SU-DHL-6 (cell line): ENCODE measurements around the gene WDR90.
A peak's percentile ranks its signal among the peaks of the same experiment; 100 is the strongest.

Experiments
- H2AFZ ChIP-seq: fragments of 200-600 bp; sonication (generic); 2 replicates; pipeline ENCODE4 v1.6.1; 2014; ENCODE audit warnings: low read depth, mild to moderate bottlenecking, moderate library complexity, mixed read lengths, antibody characterized with exemption, low read length; ENCODE audit not compliant: severe bottlenecking
- H3F3A ChIP-seq: fragments of 200-600 bp; shearing (Covaris generic); 2 replicates; pipeline ENCODE4 v1.6.0; 2016; ENCODE audit warnings: antibody characterized with exemption, mild to moderate bottlenecking; ENCODE audit not compliant: insufficient read depth
- H3K27ac ChIP-seq: fragments of 200-600 bp; sonication (generic); 2 replicates; pipeline ENCODE4 v1.5.1; 2016; ENCODE audit warnings: low read depth, mild to moderate bottlenecking, low read length, moderate library complexity, mixed read lengths
- H3K27me3 ChIP-seq: fragments of 200-600 bp; sonication (generic), shearing (Covaris generic); 2 replicates; pipeline ENCODE4 v1.6.0; 2014; ENCODE audit warnings: mild to moderate bottlenecking, low read length
- H3K36me3 ChIP-seq: fragments of 200-600 bp; sonication (generic); 2 replicates; pipeline ENCODE4 v1.6.1; 2014; ENCODE audit warnings: mild to moderate bottlenecking, low read length, mixed read lengths
- H3K4me2 ChIP-seq: fragments of 300-600, 200-600 bp; shearing (Covaris generic), sonication (generic); 2 replicates; pipeline ENCODE4 v1.6.0; 2014; ENCODE audit warnings: low read length, low read depth, mild to moderate bottlenecking; ENCODE audit not compliant: poor library complexity, severe bottlenecking
- H3K4me3 ChIP-seq: fragments of 200-600 bp; sonication (generic); 2 replicates; pipeline ENCODE4 v1.5.1; 2014; ENCODE audit warnings: antibody characterized with exemption, low read length, mild to moderate bottlenecking, mixed read lengths; ENCODE audit not compliant: insufficient read depth, poor library complexity, severe bottlenecking
- H3K79me2 ChIP-seq: fragments of 200-600 bp; sonication (generic); 2 replicates; pipeline ENCODE4 v1.6.1; 2014; ENCODE audit warnings: mild to moderate bottlenecking, low read length, moderate library complexity; ENCODE audit not compliant: insufficient read depth
- H3K9ac ChIP-seq: fragments of 200-600 bp; sonication (generic); 2 replicates; pipeline ENCODE4 v1.7.0; 2014; ENCODE audit warnings: mild to moderate bottlenecking, low read length
- H3K9me2 ChIP-seq: fragments of 200-600 bp; sonication (generic); replicated peaks from 2 replicates; pipeline ENCODE4 v1.6.1; 2014; ENCODE audit warnings: low read length; ENCODE audit not compliant: insufficient read depth
- H3K9me3 ChIP-seq: fragments of 200-600 bp; sonication (generic); 2 replicates; pipeline ENCODE4 v1.6.1; 2014; ENCODE audit warnings: low read length, mixed read lengths; ENCODE audit not compliant: insufficient read depth
- H4K20me1 ChIP-seq: fragments of 200-600 bp; sonication (generic); 2 replicates; pipeline ENCODE4 v1.6.1; 2014; ENCODE audit warnings: low read depth, mild to moderate bottlenecking, antibody characterized with exemption, low read length, moderate library complexity, mixed read lengths
- EZH2phosphoT487 ChIP-seq: fragments of 200-600 bp; sonication (generic), shearing (Covaris generic); conservative IDR thresholded peaks from 2 replicates; pipeline ENCODE4 v1.6.1; 2018; ENCODE audit warnings: mild to moderate bottlenecking, antibody characterized with exemption, low read length, moderate library complexity, mixed read lengths
- TF ChIP-seq, protein P1 (sequence below): fragments of 200-600 bp; sonication (generic); IDR thresholded peaks from one replicate; pipeline ENCODE4 v1.5.1; 2017; ENCODE audit warnings: antibody characterized with exemption, mild to moderate bottlenecking, low read length, moderate library complexity; ENCODE audit not compliant: insufficient read depth, poor library complexity, severe bottlenecking

The WDR90 gene

DNA sequence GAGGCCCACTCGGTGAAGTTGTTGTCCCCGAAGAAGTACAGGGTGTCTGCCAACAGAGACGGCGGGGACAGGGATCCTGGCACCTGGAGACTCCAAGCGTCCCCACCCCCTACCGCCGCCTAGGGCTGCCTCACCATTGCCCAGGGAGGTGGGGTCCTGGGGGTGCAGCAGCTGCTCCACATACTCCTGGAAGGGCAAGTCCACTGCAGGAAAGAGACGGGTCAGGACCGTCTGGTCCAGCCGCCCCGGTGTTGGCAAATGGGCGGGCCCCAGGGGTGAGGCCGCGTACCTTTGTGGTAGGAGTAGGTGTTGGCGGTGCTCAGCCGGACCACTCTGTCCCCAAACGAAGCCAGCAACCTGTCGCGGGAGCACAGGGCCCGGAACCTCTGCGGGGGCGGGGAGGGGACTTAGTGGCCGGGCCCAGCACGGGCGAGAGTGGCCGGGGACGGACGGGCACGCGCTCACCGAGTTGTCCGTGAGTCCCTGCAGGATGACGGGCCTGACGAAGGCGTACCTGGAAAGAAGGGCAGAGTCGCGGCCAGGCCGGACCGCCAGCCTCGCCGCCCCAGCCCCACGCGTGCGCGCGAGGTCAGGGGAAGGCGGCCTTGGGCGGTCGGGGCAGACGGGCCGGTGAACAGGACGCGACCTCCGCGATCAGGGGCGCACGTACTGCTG, 34.4 kb downstream of the WDR90 start:
- H3K9me3 ChIP-seq = no peaks in the 10 kb centered on the region
- no peaks in the 10 kb centered on the region for H3K9me2 ChIP-seq
- H3K27me3 ChIP-seq = no peaks in the 10 kb centered on the region
- peak overlapping the region; percentile 64 for H3K4me2 ChIP-seq
- no peaks in the 10 kb centered on the region for H4K20me1 ChIP-seq
- H2AFZ ChIP-seq = no peak overlapping the region
- TF ChIP-seq EZH2phosphoT487 = no peak
- TF ChIP-seq, protein P1, sequence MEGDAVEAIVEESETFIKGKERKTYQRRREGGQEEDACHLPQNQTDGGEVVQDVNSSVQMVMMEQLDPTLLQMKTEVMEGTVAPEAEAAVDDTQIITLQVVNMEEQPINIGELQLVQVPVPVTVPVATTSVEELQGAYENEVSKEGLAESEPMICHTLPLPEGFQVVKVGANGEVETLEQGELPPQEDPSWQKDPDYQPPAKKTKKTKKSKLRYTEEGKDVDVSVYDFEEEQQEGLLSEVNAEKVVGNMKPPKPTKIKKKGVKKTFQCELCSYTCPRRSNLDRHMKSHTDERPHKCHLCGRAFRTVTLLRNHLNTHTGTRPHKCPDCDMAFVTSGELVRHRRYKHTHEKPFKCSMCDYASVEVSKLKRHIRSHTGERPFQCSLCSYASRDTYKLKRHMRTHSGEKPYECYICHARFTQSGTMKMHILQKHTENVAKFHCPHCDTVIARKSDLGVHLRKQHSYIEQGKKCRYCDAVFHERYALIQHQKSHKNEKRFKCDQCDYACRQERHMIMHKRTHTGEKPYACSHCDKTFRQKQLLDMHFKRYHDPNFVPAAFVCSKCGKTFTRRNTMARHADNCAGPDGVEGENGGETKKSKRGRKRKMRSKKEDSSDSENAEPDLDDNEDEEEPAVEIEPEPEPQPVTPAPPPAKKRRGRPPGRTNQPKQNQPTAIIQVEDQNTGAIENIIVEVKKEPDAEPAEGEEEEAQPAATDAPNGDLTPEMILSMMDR = no peak
- H3K9ac ChIP-seq = peak overlapping the region; percentile 58
- peak overlapping the region; percentile 55 for H3K4me3 ChIP-seq
- peak overlapping the region; percentile 38; the same call in 1 of the 2 replicates for H3K27ac ChIP-seq
- H3K36me3 ChIP-seq = no peaks in the 10 kb centered on the region
- H3F3A ChIP-seq = peaks cover 9% of the 10 kb centered on the region; the same call in 1 of the 2 replicates
- peaks cover 23% of the 10 kb centered on the region; the same call in 1 of the 2 replicates for H3K79me2 ChIP-seq

DNA sequence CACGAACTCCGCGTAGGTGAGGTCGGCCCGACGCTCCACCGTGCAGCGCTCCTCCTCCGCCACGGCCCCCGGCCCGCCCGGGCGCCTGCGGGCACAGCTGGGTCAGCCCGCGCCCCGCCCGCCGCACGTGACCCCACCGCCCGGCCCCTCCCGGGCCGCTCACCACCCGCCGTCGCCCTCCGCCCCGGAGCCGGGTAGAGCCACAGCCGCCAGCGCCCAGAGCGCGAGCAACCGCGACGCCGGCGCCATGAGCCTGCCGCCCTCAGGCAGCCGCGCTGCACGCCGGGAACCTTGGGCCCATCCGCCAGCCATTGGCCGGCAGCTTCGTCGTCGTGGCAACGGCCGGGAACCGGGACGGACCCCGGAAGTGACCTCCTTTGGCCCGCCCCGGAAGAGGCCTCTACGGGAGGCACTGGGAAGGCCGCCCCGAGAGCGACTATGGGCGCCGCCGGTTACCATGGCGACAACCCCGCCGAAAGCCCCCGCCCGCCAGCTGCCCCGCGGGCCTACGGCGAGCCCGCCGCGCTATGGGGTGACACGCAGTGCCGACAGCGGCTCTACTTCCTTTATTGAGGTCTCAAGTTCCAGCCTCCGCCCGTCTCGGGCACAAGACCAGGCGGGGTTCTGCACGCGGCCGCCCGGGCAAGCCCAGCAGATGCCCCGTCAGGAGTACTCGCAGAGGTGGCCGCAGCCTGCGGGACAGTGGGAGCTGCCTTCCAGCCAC, 35.1 kb downstream of the WDR90 start, which contains the start of gene JMJD8:
JMJD8 (minus strand) TSS at position 264 of the 724 bp plus-strand sequence; CDS start at position 249, 15 bp downstream.
- Histone ChIP-seq H3K4me3 (peak within 1 kb of the TSS; percentile 55), H3K9me2 (no peaks in the 10 kb centered on the region), H4K20me1 (no peaks in the 10 kb centered on the region), H3K4me2 (peak within 1 kb of the TSS; percentile 64), H3K79me2 (peaks cover 23% of the 10 kb centered on the region; the same call in 1 of the 2 replicates), H2AFZ (no peak within 1 kb of the TSS), H3K9ac (peak within 1 kb of the TSS; percentile 58), H3K9me3 (no peaks in the 10 kb centered on the region), H3K27ac (peak within 1 kb of the TSS; percentile 38; the same call in 1 of the 2 replicates), H3F3A (peaks cover 4% of the 10 kb centered on the region; the same call in 1 of the 2 replicates), H3K27me3 (no peaks in the 10 kb centered on the region), H3K36me3 (no peaks in the 10 kb centered on the region)
- TF ChIP-seq, protein P1 = no peak
- no peak for TF ChIP-seq EZH2phosphoT487

DNA sequence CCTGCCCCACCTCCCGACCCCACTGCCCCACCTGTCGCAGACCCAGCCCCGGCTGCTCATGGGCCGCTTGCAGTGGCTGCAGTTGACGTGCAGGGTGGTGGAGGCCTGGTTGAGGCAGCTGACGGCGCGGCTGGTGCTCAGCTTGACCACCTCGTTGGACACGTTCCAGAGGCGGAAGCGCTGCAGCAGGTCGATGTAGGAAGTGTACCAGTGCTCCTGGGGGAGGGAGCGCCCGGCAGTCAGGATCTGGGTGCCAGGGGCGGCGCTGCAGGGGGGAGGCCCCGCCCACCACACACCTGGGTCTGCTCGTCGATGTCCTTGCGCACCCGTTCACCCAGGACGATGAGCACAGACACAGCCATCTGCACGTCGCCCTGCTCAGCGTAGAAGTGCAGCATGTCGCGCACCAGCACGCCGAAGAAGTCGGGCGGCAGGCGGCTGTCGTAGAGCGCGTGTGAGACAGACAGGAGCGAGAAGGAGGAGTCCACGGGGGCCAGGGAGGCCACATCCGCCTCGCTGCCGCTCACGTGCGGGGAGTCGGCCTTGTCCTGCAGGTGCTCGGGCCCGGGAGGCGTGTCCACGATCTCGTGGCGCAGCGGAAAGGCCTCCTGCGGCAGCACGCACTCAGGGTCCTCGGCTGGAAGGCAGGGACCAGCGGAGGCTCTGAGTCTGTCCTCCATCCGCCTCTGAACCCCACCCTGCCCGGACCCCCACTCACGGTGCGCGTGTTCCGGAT, 36.0 kb downstream of the WDR90 start:
- no peak overlapping the region for H3K27ac ChIP-seq
- H3K9ac ChIP-seq = no peak overlapping the region
- H2AFZ ChIP-seq = no peak overlapping the region
- no peaks in the 10 kb centered on the region; the same call in 1 of the 2 replicates for H3F3A ChIP-seq
- H3K27me3 ChIP-seq = no peaks in the 10 kb centered on the region
- H3K4me2 ChIP-seq = no peak overlapping the region
- no peaks in the 10 kb centered on the region for H4K20me1 ChIP-seq
- no peaks in the 10 kb centered on the region for H3K9me2 ChIP-seq
- TF ChIP-seq, protein P1 = no peak
- TF ChIP-seq EZH2phosphoT487 = no peak
- H3K36me3 ChIP-seq = no peaks in the 10 kb centered on the region
- H3K79me2 ChIP-seq = peaks cover 23% of the 10 kb centered on the region; the same call in 1 of the 2 replicates
- no peak overlapping the region for H3K4me3 ChIP-seq
- no peaks in the 10 kb centered on the region for H3K9me3 ChIP-seq
